GM21367 (cell line): Measurements from ENCODE around the gene LUC7L3.
"Not testable (repeated sequence)": the region's sequence is repeated elsewhere in the genome, so short reads cannot be mapped to it uniquely, and the experiment has no call there.

ENCODE experiments used
- ATAC-seq: cut with Tn5 transposase; IDR thresholded peaks from one replicate; pipeline ENCODE4 v1.9.1; 2021; ENCODE audit not compliant: unreplicated experiment

The LUC7L3 gene, protein sequence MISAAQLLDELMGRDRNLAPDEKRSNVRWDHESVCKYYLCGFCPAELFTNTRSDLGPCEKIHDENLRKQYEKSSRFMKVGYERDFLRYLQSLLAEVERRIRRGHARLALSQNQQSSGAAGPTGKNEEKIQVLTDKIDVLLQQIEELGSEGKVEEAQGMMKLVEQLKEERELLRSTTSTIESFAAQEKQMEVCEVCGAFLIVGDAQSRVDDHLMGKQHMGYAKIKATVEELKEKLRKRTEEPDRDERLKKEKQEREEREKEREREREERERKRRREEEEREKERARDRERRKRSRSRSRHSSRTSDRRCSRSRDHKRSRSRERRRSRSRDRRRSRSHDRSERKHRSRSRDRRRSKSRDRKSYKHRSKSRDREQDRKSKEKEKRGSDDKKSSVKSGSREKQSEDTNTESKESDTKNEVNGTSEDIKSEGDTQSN

DNA sequence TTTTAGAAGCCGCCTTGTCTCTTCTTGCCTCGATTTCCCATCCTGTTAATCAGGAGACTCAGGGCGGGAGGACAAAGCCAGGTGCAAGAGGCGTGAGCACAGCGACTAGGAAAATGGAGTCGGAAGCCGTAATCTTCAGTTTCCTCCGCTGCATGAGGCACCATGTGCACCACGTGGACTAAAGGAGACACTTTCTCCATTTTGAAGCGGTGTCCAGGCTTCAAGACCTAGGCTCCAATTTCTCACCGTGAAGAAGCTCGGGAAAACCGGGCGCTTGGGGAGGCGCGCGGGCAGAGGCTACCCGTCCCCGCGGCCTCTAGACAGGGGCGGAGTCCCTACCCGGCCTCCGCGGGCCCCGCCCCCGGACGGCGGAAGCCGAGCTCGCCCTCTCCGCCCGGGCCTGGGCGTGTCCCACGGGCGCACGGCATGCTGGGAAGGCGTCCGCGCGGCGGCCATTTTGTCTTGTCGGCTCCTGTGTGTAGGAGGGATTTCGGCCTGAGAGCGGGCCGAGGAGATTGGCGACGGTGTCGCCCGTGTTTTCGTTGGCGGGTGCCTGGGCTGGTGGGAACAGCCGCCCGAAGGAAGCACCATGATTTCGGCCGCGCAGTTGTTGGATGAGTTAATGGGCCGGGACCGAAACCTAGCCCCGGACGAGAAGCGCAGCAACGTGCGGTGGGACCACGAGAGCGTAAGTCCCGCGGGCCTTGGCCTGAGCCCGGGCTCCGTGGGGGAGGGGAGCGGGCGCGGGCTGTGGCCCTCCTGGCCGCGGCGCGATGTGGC is at the start of gene LUC7L3:
Gene LUC7L3, plus strand, starts transcription at position 460 of the 780 bp plus-strand sequence. Its CDS starts 130 bp downstream, at position 590.
- ATAC-seq: peak; percentile 79

DNA sequence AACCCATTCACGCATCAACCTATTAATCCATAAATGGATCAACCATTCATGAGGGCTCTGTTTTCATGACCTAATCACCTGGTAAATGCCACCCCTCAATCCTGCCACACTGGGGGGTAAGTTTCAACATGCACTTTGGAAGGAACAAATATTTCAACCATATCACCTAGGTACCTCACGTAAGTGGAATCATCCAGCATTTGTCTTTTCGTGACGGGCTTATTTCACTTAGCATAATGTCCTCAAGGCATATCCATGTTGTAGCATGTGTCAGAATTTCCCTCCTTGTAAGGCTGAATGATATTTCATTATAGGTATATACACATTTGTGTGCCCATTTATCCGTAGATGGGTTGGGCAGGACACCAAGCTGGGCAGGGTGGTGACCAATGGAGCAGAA is 47.3 kb upstream of the LUC7L3 start:
- ATAC-seq: no peak

DNA sequence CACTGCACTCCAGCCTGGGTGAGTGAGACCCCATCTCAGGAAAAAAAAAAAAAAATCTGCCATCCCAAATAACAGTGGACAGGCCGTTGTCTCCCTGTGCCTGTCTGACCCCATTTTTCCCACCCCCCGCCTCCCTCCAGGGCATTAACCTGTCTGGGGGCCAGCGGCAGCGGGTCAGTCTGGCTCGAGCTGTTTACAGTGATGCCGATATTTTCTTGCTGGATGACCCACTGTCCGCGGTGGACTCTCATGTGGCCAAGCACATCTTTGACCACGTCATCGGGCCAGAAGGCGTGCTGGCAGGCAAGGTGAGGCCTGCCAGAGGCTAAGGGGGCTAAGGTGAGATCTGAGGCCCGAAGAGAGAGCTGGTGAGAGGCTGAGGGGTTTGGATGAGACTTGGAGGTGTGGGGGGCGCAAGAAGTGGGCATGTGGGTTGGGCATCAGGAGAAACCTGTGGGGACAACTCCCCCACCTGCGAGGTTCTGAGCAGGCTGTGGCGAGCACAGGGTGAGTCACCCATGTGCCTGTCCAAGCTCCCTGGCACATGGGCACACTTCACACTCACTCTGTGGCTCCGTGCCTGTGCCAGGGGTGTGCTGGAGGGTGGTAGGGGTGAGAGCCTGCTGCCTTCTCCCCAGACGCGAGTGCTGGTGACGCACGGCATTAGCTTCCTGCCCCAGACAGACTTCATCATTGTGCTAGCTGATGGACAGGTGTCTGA is 46.4 kb upstream of the LUC7L3 start:
- no peak for ATAC-seq

DNA sequence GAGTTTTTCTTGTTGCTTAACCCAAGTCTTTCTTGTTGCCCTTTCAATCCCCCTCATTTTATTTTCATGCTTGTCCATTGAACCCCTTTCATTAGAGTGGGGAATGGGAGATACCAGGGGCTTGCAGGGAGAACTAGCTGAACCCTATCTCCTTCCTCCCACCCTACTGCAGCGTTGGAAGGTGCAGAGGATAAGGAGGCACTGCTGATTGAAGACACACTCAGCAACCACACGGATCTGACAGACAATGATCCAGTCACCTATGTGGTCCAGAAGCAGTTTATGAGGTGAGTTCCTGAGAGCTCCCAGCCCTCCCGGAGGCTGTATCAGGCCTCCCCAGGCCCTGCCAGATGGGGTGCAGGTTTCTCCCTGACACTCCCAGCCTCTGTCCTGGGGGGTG is 44.2 kb upstream of the LUC7L3 start:
- no peak for ATAC-seq

DNA sequence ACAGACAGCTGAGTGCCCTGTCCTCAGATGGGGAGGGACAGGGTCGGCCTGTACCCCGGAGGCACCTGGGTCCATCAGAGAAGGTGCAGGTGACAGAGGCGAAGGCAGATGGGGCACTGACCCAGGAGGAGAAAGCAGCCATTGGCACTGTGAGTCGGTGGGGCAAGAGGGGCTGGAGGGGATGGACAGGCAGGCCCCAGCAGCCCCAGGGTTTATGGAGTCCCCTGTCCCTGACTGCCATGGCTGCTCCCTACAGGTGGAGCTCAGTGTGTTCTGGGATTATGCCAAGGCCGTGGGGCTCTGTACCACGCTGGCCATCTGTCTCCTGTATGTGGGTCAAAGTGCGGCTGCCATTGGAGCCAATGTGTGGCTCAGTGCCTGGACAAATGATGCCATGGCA is 43.8 kb upstream of the LUC7L3 start:
- ATAC-seq: no peak

DNA sequence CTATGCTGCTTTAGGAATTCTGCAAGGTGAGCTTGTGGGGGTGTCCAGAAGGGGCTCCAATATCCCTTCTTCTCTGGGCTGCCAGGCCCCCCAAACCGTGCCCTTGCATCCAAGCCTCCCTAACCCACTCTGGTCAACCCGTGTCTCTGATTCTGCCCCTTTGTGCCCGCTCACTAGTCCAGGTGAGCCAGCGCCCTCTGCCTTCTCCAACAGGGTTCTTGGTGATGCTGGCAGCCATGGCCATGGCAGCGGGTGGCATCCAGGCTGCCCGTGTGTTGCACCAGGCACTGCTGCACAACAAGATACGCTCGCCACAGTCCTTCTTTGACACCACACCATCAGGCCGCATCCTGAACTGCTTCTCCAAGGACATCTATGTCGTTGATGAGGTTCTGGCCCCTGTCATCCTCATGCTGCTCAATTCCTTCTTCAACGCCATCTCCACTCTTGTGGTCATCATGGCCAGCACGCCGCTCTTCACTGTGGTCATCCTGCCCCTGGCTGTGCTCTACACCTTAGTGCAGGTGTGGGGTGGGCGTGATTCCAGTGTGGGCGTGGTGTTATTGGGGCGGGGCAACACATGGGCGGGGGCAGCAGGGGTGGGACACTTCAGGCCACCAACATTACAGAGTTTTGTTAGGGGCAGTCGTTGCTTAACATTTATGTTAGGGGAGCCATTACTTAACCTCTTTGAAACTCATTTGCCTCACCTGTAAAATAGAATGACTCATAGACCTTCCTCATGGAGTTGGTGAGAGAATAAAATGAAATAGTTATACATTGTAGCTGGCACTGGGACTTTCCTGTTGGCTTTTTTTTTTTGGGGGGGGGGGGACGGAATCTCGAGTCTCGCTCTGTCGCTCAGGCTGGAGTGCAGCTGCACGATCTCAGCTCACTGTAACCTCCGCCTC is 43.1 kb upstream of the LUC7L3 start:
- ATAC-seq: no peak

DNA sequence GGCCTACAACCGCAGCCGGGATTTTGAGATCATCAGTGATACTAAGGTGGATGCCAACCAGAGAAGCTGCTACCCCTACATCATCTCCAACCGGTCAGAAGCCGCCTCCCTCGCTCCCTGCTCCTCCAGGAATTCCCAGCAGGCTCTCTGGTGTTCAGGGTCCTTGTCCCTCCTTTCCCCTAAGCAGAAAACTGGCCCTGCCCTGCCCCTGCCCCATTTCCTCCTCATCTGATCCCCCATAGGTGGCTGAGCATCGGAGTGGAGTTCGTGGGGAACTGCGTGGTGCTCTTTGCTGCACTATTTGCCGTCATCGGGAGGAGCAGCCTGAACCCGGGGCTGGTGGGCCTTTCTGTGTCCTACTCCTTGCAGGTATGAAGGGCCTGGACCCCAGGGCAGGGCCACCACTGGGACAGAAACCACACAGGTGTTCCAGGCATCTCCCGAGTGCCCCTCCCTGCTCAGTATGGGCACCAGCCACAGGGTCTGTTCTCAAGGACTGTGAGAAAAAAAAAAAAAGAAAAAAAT is 41.5 kb upstream of the LUC7L3 start:
- ATAC-seq: no peak

DNA sequence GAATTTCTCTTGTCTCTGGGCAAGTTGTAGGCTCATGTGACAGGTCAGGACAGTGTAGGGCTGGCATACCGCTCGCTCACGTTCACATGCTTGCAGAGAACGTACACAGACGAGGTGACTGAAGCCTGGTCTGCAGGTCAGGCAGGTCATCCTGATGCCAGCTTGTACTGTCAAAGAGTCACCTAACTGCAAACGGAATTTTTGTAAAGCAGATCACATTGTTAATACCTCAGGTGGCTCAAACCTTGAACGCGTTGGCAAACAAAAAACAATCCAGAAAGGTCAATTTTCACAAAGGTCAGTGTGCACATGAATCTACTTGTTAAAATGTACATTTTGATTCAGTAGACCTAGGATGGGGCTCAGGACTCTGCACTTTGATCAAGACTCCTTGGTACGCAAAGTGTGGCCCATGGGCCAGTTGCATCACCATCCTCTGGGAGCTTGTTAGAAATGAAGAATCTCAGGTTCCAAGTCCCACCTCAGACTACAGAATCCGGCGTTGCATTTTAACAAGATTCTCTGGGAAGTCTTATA is 40.3 kb upstream of the LUC7L3 start:
- no peak for ATAC-seq

DNA sequence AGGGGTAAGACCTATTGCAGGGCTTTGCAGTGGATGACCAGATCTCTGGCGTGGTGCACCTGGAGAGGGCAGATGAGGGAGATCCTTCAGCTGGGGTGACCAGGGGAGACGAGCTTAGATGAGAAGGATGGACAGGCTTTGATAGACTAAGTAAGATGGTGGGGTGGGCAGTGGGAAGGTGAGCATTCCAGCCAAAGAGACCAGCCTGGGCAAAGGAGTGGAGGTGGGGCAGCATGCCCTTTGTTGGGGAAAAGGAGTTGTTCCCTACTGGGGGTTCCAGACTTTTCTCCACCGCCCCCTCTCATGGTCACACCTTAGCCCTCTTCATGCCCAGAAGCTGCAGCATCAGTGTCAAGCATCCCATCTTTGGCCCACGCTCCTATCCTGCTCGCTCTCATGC is 39.3 kb upstream of the LUC7L3 start:
- no peak for ATAC-seq

DNA sequence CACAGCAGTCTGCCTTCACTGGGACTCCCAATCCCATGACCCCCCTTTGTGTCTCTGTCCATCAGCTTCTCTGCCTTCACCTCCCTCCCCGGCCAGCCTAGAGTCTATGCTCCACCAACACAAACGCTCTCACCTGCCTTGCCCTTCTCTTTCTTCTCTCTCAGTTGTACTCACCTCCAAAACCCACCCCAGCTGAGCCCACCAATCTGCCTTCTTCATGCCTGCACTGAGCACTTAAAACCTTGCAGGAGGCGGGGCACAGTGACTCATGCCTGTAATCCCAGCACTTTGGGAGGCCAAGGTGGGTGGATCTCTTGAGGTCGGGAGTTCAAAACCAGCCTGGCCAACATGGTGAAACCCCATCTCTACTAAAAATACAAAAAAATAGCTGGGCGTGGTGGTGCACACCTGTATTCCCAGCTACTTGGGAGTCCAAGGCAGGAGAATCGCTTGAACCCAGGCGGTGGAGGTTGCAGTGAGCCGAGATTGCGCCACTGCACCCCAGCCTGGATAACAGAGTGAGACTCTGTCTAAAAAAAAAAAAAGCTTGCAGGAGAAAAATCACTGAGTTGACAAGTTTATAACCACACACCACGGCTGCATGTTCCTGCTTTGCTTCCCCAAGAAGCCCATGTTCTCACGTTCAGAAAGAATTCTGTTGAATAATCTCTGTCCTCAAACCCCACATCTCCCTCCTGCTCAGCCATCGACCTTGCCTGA is 38.7 kb upstream of the LUC7L3 start:
- not testable (repeated sequence) for ATAC-seq

DNA sequence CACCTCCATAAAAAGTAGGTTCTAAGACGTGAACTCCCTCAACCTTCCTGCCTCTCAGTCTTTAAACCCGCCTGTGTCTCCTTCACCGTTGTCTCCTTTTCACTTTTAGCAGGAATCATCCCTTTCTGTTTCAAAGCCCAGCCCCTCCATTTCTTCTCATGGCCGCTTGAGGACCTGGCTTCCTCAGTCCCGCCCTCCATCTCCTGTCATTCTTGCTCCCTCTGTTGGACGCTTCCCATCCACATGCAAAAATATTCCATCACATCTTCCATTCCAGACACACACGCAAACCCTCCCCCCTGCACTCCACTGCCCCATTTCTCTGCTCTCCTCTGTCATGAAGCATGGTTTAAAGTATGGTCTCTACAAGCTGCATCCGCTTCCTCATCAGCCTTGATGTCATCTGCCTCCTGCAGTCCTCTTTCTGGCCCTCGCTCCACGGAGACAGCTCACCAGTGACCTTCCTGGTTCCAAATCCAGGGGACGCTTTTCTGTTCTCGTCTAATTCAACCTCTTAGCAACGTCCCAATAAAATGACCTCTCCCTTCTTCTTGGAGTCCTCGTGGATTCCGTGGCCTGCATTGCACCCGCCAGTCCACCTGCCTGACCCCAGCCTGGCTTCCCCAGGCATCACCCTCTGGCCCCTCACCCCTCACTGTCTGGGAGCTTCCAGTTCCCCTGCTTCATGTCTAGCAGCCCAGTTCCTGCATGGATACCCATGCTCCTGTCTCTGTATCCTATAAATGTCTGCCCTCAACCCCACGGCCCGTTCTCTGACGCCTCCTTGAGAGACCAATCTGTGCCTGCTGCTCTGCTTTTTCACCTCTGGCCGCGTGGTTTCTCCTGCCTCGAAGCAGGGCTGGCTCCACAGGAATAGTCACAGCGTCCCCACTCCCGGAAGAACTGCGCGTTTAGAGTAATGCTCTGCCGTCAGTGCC is 37.9 kb upstream of the LUC7L3 start:
- ATAC-seq: no peak

DNA sequence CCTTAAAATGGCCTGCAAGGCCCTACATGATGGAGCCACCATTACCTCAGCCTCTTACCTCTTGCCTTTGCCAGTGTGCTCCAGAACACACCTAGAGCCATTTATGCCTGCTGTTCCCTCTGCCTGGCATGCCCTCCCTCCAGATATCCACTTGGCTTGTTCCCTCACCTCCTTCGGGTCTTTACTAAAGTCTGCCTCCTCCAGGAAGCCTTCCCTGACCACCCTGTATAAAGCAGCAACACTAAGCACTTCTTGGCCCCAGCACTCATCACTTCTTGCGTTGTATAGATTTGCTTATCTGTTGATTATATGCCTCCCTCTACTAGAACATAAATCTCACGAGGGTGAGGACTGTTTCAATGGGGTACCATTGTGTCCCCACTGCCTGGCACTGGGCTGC is 37.0 kb upstream of the LUC7L3 start:
- ATAC-seq: no peak

DNA sequence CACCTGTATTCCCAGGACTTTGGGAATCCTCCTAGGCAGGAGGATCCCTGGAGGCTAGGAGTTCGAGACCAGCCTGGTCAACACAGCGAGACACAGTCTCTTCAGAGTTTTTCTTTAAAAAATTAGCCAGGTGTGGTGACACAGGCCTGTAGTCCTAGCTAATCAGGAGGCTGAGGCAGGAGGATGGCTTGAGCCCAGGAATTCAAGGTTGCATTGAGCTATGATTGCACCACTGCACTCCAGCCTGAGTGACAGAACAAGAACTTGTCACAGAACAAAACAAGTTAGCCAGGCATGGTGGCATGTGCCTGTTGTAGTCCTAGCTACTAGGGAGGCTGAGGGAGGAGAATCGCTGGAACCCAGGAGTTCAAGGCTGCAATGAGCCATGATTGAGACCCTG is 36.5 kb upstream of the LUC7L3 start:
- ATAC-seq: no peak

DNA sequence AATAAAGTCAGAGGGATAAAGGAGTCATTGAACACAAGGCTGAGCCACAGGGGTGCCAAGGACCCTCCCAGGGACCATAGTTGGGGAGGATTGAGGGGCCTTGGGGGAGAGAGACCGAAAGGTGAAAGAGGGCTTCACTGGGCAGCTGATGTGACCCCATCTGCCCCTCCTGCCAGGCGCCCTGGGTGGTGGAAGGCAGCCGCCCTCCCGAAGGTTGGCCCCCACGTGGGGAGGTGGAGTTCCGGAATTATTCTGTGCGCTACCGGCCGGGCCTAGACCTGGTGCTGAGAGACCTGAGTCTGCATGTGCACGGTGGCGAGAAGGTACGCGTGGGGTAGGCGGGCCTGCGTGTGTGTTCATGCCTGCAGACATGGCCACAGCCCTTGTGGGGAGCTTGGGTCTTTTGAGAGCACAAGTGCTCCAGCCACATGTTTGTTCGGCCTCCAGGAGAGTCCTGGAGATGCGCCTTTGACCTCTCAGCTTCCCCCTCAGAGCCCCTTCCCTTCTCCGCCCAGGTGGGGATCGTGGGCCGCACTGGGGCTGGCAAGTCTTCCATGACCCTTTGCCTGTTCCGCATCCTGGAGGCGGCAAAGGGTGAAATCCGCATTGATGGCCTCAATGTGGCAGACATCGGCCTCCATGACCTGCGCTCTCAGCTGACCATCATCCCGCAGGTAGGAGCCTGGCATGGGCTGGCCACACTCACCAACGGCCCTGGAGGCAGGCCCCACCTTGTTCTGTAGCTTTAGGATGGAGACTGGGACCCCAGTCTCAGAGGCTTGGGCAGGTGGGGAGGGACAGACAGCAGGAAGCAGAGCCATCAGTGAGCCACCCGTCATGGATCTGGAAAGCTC is 35.7 kb upstream of the LUC7L3 start:
- ATAC-seq: no peak

DNA sequence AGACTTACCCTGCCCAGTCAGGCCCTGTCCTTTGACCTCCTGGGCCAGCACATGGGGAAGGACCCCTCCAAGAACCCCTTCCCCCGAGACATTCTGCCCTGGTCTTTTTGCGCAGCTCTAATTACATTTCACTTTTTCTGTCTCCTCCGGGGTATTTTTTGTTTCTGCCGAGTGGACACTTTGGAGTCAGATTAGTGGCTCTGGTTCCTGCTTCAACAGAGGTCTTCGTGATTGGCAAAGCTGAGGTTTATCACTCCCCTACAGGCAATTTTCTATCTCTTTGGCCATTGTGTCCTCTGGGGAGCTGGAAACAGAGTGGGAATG is 35.2 kb upstream of the LUC7L3 start:
- ATAC-seq: no peak

DNA sequence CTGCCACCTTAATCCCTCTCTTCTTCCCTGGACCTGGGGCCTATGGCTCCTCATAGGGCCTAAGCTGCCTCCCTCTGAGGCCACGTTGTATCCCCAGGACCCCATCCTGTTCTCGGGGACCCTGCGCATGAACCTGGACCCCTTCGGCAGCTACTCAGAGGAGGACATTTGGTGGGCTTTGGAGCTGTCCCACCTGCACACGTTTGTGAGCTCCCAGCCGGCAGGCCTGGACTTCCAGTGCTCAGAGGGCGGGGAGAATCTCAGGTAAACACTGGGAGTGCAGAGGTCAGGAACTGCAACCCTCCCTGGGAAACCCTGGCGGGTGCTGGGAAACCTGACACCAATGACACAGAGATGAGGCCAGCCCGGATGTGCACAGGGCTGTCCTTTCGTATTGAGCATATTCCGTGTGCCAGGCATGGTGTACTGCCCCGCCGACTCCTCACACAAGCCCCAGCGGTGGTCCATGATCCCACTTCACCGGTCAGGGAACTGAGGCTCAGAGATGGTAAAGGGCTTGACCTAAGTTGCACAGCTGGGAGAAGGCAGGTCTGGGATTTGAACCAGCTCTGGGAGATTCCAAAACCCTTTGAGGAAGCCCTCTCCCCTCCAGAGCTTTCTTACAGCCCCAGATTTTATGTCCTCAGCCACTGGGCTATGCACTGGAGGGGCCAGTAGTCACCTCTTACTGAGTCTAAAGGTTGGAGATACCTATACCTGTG is 34.6 kb upstream of the LUC7L3 start:
- no peak for ATAC-seq

DNA sequence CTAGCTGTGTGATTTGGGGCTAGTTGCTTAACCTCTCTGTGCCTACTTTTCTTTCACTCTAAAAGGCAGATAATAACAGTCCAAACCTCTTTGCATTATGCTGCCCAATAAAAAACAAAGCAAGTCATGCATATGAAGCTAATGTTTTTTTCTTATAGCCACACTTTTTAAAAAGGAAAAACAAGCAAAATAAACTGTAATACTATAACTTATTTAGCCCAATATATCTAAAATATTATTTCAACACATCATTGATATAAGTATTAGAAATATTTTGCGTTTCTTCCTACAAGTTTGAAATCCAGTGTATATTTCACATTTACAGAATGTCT is 34.1 kb upstream of the LUC7L3 start:
- ATAC-seq: no peak
